GM11168 (cell line): ENCODE data around the gene RNF126.

ENCODE experiments used
- in situ Hi-C: fragments of 300-500 bp; cut with MboI; formaldehyde crosslinking; loops from one replicate; pipeline ENCODE4 v1.12.0; 2022; ENCODE audit warnings: low sequenced_read_pairs; ENCODE audit not compliant: unreplicated experiment

The RNF126 gene

DNA sequence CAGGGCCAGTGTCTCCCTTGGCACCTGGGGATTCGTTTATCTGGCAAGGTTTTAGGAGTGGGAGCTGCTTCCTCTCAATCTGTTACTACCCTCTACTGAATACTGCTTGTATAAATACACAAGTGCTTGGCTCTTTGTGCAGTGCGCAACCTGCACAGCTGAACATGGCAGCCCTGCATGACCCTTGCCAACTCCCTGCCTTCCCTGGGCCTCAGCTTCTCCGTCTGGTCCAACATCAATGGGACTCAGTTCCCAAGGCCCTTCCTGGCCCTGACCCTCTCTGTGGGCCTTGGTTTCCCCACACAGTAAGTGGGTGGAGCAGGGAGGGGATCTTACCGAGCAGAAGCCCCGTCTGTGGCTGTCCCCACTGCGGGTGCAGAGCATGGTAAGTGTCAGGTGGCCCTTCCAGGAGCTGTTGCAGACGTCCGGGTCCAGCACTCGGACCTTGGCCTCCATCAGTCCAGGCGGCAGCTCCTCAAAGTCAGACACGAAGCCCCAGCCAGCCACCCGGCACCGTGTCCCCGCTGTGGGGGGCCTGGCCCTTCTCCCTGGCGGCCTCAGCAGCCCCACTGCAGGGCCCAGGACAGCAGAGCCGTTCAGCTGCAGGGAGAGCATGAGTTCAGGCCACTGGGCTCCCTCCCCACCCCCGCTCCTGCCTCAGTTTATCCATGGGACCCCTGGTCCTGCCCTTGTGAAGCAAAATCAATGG lies 23.7 kb upstream of the RNF126 start:
- in situ Hi-C loops, result no loop called here

GRCh38 chr19:685454-685931 lies 22.5 kb upstream of the RNF126 start:
- in situ Hi-C loops, result no loop called here

- in situ Hi-C loops, result no loop called here
Measured at GRCh38 chr19:682678-683320, 19.8 kb upstream of the RNF126 start.

DNA sequence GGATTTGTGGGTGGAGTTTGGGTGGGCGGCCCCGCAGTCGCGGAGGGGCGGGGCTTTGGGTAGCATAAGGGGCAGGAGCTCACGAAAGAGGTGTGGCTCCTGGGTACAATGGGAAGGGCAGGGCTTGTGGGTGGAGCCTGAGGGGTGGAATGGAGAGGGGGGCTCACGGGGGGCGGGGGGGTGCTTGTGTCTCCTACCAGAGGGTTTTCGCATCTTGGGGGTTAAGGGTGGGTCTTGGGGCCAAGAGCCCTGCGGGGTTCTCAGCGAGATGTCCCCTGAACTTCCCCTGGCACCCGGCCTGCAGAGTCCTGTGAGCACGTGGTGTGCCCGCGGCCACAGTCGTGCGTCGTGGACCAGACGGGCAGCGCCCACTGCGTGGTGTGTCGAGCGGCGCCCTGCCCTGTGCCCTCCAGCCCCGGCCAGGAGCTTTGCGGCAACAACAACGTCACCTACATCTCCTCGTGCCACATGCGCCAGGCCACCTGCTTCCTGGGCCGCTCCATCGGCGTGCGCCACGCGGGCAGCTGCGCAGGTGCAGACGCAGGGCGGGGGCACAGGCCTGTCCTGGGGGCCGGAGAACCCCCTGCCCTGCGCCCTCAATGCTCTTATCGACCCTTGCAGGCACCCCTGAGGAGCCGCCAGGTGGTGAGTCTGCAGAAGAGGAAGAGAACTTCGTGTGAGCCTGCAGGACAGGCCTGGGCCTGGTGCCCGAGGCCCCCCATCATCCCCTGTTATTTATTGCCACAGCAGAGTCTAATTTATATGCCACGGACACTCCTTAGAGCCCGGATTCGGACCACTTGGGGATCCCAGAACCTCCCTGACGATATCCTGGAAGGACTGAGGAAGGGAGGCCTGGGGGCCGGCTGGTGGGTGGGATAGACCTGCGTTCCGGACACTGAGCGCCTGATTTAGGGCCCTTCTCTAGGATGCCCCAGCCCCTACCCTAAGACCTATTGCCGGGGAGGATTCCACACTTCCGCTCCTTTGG lies 18.3 kb upstream of the RNF126 start:
- in situ Hi-C loops, result no loop called here

- in situ Hi-C loops, result no loop called here
Measured at GRCh38 chr19:680287-681028, 17.4 kb upstream of the RNF126 start.

- in situ Hi-C loops, result no loop called here
Measured at GRCh38 chr19:679418-680286, 16.6 kb upstream of the RNF126 start.

- in situ Hi-C loops, result no loop called here
Measured at GRCh38 chr19:678791-679388, 15.9 kb upstream of the RNF126 start.

DNA sequence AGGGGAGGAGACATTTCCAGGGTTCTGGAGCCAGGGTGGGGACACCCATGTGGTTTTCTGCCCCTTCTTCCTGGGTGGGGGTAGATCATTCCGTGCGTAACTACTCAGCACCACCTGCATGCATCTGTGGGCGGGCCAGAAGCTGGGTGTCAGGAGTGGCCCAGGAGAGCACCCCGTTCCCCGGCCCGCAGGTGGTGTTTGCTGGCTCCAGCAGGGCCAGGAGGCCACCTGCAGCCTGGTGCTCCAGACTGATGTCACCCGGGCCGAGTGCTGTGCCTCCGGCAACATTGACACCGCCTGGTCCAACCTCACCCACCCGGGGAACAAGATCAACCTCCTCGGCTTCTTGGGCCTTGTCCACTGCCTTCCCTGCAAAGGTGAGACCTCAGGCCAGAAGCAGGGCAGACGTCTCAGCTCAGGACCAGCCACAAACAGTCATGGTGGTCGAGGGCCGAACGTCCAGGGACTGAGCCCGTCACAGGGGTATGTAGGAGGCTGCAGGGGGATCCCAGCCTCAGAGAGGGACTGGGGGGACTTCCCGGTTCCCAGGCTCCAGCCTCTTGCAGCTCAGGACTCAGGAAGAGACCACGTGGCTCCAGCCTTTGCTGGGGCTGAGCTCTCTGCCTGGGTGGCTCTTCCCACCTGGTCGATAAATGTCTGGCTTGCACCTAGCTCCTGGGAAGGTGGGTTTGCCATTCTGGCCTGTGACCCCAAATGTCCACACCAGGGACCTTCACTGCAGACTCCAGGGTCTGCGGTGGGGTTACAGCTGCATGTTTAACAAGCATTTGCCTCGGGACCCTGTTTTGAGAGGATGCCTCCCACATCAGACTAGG lies 14.8 kb upstream of the RNF126 start:
- in situ Hi-C loops, result no loop called here

GRCh38 chr19:677201-677600 lies 14.2 kb upstream of the RNF126 start:
- in situ Hi-C loops, result no loop called here

DNA sequence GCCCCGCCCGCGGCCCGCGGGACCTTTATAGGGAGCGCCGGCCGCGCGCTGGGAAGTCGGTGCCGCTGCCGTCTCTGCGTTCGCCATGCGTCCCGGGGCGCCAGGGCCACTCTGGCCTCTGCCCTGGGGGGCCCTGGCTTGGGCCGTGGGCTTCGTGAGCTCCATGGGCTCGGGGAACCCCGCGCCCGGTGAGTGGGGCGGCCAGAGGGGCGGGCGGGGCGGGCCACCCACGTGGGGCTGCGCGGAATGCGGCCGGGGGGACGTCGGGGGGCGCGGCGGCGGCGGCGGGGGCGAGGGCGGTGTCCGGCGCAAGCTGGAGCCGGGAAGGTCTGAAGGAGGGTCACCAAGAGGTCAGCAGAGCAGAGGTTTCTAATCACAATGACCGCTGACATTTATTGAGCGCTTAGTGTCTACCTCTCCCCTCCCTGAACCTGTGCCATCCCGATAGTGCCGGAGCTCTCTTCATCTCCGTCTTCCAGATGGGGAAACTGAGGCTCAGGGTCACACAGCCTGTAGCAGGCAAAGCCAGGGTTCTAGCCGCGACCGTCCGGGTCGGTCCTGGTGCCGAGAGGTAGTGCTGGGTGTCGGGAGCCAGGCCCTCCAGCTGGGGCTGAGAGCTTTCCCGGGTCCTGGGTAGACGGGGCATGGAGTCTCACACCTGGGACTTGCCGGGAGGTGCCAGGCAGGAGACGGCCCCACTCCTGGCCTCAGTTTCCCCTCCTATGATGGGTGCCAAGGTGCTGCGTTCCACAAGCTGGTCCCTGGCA lies 13.5 kb upstream of the RNF126 start, which contains the start of gene FSTL3:
Gene FSTL3 (plus strand): TSS at position 54 of the 767 bp plus-strand sequence. CDS start 32 bp downstream, at position 86.
- in situ Hi-C loops, result no loop called here

GRCh38 chr19:676007-676338 lies 13.0 kb upstream of the RNF126 start:
- in situ Hi-C loops, result no loop called here

DNA sequence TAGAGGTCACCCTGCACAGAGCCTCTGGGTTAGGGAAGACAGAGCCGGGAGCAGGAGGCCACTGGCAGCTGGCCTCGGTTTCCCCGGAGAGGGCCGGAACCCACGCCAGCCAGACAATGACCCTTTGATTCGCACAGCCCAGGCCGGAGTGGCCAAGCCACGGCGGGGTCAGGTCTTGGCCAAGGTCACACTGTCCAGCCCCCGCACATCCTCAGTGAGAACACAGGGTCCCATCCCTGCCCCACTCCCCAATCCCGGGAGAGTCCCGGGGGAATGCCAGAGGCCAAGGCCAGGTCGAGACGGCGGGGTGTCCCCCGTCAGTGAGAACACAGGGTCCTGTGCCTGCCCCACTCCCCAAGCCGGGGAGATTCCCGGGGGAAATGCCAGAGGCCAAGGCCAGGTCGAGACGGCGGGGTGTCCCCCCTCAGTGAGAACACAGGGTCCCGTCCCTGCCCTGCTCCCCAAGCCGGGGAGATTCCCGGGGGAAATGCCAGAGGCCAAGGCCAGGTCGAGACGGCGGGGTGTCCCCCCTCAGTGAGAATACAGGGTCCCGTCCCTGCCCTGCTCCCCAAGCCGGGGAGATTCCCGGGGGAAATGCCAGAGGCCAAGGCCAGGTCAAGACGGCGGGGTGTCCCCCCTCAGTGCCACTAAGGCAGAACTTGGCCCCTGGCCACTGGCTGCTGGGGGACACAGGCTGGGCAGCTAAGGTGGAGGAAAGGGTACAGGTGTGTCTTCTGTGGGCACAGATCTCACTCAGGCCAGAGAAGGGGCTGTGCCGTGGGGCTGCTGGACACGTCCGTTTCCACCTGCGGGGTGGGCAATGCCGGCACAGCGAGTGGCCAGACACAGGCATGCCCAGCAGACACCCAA lies 11.5 kb upstream of the RNF126 start:
- in situ Hi-C loops, result no loop called here

- in situ Hi-C loops, result no loop called here
Measured at GRCh38 chr19:670609-671075, 7.6 kb upstream of the RNF126 start.

DNA sequence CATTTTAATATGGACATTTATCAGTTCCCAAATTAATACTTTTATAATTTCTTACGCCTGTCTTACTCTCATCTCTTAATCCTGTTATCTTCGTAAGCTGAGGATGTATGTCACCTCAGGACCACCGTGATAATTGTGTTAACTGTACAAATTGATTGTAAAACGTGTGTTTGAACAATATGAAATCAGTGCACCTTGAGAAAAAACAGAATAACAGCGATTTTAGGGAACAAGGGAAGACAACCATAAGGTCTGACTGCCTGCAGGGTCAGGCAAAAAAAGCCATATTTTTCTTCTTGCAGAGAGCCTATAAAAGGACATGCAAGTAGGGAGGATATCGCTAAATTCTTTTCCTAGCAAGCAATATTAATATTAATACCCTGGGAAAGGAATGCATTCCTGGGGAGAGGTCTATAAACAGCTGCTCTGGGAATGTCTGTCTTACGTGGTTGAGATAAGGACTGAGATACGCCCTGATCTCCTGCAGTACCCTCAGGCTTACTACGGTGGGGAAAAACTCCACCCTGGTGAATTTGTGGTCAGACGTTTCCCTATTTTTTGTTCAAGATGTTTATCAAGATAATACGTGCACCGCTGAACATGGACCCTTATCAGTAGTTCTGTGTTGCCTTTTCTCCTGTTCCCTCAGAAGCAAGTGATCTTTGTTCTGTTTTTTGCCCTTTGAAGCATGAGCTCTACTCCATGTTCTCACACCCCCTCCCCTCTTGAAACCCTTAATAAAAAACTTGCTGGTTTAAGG lies 5.8 kb upstream of the RNF126 start:
- in situ Hi-C loops, result loop anchor here (5.0 kb wide), 1 partner anchor 58 kb away; no protein-coding TSS in a partner anchor

GRCh38 chr19:666985-667573 lies 4.1 kb upstream of the RNF126 start:
- in situ Hi-C loops, result loop anchor here (5.0 kb wide), 1 partner anchor 60 kb away; no protein-coding TSS in a partner anchor
